ENCODE data around the gene RSPRY1. TPM values are rescaled to one million over a fixed set of nuclear protein-coding genes. Genes with fewer than 3 reads are reported as not detected.

Gene RSPRY1
- total RNA-seq, 2 donors from 2014 or later = 33.7 to 51.0 TPM

GRCh38 chr16:57284952-57285363 lies 98.8 kb downstream of the RSPRY1 start:
- H3K4me1 ChIP-seq = peaks cover 5% of the 10 kb centered on the region
- H3K9me3 ChIP-seq = no peaks in the 10 kb centered on the region
- H3K27me3 ChIP-seq = no peaks in the 10 kb centered on the region
- no peaks in the 10 kb centered on the region for H3K36me3 ChIP-seq
- intact Hi-C loops (cut with DNase I) = no loop called here
- TF ChIP-seq CTCF (IDR thresholded peaks at IDR 0.05) = no peak
- H3K4me3 ChIP-seq = peak overlapping the region; percentile 57
- no peak overlapping the region for H3K27ac ChIP-seq
- peak overlapping the region; percentile 12 to 52 for H3K9ac ChIP-seq (ENCODE audit: low read depth in 2 of 2, low read length in 2 of 2)
- DNase-seq = no peak

GRCh38 chr16:57285379-57285778 lies 99.2 kb downstream of the RSPRY1 start:
- Histone ChIP-seq H3K27ac (no peak overlapping the region), H3K4me3 (no peak overlapping the region), H3K9me3 (no peaks in the 10 kb centered on the region), H3K4me1 (peaks cover 5% of the 10 kb centered on the region), H3K27me3 (no peaks in the 10 kb centered on the region), H3K36me3 (no peaks in the 10 kb centered on the region), H3K9ac (ENCODE audit: low read depth in 2 of 2, low read length in 2 of 2) (no peak overlapping the region)
- DNase-seq = no peak
- intact Hi-C loops (cut with DNase I) = no loop called here
- no peak for TF ChIP-seq CTCF (IDR thresholded peaks at IDR 0.05)

- Histone ChIP-seq H3K27me3 (no peaks in the 10 kb centered on the region), H3K9me3 (no peaks in the 10 kb centered on the region), H3K9ac (ENCODE audit: low read depth in 2 of 2, low read length in 2 of 2) (no peak overlapping the region), H3K27ac (no peak overlapping the region), H3K36me3 (no peaks in the 10 kb centered on the region), H3K4me3 (no peak overlapping the region), H3K4me1 (no peaks in the 10 kb centered on the region)
- no peak for TF ChIP-seq CTCF (IDR thresholded peaks at IDR 0.05)
- intact Hi-C loops (cut with DNase I) = no loop called here
- DNase-seq = no peak
Observed at GRCh38 chr16:57289391-57290257, 103.5 kb downstream of the RSPRY1 start.

Other genes starting within 250 kb of the RSPRY1 start
- gene CETP, start 224.4 kb upstream of the RSPRY1 start, total RNA-seq = not detected
- 10 to 100 TPM; 78.1 to 79.7 TPM for gene NLRC5, start 196.8 kb upstream of the RSPRY1 start, total RNA-seq
- 10 to 100 TPM; 38.6 to 53.3 TPM for gene CPNE2, start 93.7 kb upstream of the RSPRY1 start, total RNA-seq
- 100 to 1,000 TPM in 1 of 2 donors, 10 to 100 TPM in 1; 80.9 to 108 TPM for gene PSME3IP1, start 290 bp upstream of the RSPRY1 start, total RNA-seq
- 10 to 100 TPM; 28.6 to 32.7 TPM for gene ARL2BP, start 58.9 kb downstream of the RSPRY1 start, total RNA-seq
- 10 to 100 TPM; 11.6 to 16.7 TPM for gene PLLP, start 98.3 kb downstream of the RSPRY1 start, total RNA-seq
- 1 to 10 TPM in 1 of 2 donors, under 1 TPM in 1; 0.24 to 1.7 TPM for gene CCL22, start 172.5 kb downstream of the RSPRY1 start, total RNA-seq
- 1 to 10 TPM; 1.8 to 4.6 TPM for gene CX3CL1, start 186.2 kb downstream of the RSPRY1 start, total RNA-seq
- gene CCL17, start 218.4 kb downstream of the RSPRY1 start, total RNA-seq = not detected